GM12891 (cell line): Measurements from ENCODE around the gene KCNE4.

Experiments used
- PAX5 ChIP-seq: IDR thresholded peaks from 2 replicates; pipeline ENCODE4 v1.6.1; 2011; ENCODE audit warnings: low read length, moderate library complexity, mild to moderate bottlenecking; ENCODE audit not compliant: insufficient read depth, severe bottlenecking
- POLR2A ChIP-seq: IDR thresholded peaks from 2 replicates; pipeline ENCODE4 v1.6.1; 2011; ENCODE audit warnings: low read depth, low read length, control low read depth
- POLR2AphosphoS5 ChIP-seq: IDR thresholded peaks from 2 replicates; pipeline ENCODE4 v1.6.1; 2011; ENCODE audit warnings: low read depth, low read length, control low read depth
- POU2F2 ChIP-seq: IDR thresholded peaks from 2 replicates; pipeline ENCODE4 v1.6.1; 2011; ENCODE audit warnings: low read depth, mild to moderate bottlenecking, control low read depth, low read length, moderate library complexity
- TAF1 ChIP-seq: IDR thresholded peaks from 2 replicates; pipeline ENCODE4 v1.6.1; 2011; ENCODE audit warnings: low read depth, low read length, control low read depth

- no peak for TF ChIP-seq TAF1
- TF ChIP-seq POLR2AphosphoS5: no peak
- TF ChIP-seq POLR2A: no peak
- no peak for TF ChIP-seq POU2F2
- TF ChIP-seq PAX5: no peak
Observed at GRCh38 chr2:223096235-223096970, 44.4 kb downstream of the KCNE4 start.
